ENCODE data around the gene PGAP3.

PGAP3 gene

DNA sequence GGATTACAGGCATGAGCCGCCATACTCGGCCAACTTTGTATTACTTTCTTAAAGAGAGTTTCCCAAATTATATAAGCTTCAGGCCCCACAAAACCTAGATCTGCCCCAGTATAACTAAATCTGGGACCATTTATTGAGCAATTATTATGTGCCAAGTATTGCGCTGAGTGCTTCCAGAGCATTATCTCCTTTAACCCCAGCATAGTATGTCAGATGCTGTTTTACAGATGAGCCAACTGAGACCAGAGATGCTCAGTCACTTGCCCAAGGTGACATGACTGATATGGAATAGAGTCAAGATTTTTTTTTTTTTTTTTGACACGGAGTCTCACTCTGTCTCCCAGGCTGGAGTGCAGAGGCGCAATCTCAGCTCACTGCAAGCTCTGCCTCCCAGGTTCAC is 10.1 kb upstream of the PGAP3 start:
- DNase-seq (ENCODE audit: low spot score), result no peak

DNA sequence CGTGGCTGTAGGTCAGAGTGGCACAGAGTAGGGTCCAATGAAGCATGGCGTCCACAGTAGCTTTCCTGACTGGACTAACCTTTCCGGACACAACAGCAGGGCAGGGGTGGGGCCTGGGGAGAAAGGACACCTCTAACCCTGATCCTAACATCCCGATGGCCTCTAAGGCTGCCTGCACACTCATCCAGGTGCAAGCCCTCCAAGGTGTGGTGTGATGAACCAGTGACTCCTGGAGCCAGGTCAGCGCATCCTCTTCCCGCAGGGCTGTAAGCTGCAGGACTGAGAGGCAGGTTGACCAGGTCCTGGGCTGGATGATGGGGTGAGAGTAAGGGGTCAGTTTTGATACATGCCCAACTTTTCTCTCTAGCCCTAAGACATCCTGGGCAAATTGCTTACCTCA is 8.9 kb upstream of the PGAP3 start:
- DNase-seq (ENCODE audit: low spot score), result no peak

DNA sequence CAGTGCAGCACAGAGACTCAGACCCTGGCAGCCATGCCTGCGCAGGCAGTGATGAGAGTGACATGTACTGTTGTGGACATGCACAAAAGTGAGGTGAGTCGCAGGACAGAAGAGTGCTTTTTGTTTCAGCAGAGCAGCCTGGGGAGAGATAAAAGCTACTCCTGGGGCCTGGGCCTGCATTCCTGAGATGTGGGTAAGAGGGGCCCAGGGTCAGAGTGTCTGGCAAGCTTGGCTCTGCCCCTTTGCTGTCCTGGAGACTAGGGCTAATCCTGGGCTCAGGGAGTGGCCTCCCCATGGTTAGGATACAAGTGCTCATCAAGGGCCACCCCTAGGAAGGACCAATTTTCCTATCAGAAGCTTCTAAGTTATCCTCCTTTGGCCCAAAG is 7.2 kb upstream of the PGAP3 start:
- DNase-seq (ENCODE audit: low spot score), result no peak

DNA sequence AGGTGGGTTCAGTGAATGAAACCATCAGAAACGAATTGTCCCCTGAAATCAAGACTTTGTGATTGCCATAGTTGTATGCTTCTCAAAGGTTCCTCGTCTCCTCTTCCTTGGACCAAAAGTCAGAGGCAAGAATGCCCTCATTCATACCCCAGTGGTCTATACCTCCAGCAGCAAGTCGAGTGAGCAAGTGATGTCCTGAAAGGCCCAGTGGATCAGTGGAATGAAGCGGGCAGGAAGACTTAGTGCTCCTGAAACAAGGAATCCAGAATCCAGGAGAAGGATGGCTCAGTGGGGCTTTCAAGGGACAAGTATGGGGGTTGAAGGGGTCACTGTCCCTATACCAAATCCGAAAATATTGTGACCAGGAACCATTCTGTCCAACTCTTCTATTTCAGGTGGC is 6.7 kb upstream of the PGAP3 start:
- DNase-seq (ENCODE audit: low spot score), result no peak

DNA sequence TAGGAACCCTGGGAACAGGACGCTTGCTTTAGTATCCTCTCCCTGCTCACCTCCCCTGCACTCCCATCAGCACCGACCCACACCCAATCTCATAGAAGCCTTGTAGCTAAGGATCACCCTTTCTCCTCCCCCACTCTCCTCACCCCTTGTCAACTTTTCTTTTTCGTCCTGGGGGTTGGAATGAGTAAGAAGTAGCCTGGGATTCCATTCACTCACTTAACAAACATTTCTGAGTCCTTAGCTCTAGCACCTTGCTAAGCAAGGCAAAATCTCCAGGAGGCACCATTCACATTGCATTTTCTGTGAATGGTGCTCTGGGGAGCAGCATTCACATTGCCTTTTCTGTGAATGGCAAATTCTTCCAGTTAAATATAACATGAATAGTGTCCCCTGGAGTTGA is 1.1 kb upstream of the PGAP3 start:
- no peak for DNase-seq (ENCODE audit: low spot score)

DNA sequence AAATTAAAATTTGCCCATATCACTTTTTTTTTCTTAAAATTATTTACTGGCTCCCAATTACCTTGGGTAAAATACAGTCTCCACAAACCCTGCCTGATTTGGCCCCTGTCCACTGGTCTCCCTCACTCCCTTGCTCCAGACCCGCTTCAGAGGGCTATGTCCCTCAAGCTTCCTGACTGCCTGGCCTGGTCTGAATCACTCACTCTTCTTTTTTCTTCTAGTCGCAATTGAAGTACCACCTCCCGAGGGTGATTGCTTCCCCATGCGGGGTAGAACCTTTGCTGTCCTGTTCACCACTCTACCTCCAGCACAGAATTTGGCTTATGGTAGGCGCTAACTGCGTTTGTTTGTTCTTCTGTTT is 598 bp upstream of the PGAP3 start:
- no peak for DNase-seq (ENCODE audit: low spot score)

DNA sequence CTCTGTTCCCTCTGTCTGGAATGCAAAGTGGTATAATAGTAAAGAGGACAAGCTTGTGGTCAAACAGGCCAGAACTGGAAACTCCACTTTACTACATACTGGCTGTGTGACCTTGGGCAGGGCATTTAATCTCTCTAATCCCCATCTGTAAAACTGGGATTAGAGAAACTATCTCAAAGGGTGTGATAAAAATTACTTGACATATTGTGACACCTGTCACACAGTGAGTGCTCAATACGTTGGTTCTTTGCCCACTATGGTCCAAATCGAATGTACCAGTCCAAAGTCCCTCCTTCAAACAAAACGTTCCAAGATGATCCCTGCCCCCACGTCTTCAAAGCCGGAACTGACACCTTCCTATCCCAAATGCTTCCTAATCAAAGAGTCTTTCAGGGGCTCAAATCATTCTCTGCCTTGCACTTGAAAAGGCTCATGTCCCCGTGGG is 734 bp downstream of the PGAP3 start:
- no peak for DNase-seq (ENCODE audit: low spot score)

DNA sequence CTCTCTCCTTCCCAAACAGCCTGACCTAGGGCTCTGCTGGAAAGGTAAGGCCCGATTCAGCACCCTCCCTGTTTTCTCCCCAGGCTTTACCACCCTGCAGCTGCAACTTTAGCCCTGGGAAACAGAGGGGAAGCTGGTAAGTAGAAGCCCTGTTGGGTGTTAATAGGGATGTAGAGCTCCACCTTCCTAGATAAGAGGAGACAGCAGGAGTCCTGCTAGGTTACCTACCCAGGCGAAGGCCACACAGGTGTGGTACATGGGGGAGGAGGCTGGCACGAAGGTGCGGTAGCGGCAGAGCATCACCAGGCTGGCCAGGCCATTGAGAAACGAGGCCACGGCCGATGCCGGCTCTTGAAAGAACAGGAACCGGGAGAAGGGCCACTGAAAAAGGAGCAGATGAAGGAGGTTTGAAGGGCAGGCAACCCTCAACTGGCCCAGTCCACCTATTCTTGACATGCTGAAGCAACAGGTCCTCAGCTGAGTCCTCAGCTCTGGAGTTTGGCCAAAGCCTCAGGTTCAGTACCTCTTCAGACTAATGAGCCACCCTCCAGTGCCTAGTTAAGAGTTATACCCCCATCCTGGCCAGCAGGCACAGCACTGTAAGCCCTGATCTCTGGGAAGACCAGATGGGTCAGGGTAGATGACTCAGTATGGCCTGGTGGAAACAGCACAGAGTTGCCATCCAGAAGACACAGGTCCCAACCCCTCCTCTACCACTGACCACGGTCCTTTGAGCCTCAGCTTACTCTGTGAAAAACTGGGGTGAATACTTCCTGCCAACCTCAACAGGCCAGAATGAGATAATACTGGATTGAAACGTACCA is 3.3 kb downstream of the PGAP3 start:
- no peak for DNase-seq (ENCODE audit: low spot score)

DNA sequence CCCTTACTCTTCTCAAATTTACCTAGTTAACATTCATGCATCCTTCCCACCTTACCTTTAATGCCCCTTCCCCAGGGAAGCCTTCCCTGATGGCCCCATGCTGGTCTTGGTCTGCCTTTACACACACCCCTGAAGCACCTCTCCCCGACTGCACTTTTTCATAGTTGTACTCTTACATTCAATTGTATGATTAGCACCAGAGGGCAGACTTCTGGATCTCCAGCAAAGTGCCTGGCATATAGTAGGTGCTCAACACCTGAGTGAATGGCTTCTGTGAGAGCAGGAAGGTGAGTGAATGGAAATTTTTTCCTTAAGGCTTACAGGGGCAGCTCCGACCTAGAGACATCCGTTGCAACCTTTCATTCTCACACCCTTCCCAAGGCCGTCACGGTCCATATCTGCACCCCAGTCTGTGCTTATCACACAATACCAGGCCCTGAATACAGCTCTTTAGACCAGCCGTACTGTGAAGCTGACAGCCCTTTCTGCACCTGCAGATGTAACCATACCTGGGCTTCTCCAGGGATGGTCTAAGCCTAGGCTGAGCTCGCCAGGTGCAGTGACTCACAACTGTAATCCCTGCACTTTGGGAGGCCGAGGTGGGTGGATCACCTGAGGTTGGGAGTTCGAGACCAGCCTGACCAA is 4.4 kb downstream of the PGAP3 start:
- DNase-seq (ENCODE audit: low spot score), result no peak

DNA sequence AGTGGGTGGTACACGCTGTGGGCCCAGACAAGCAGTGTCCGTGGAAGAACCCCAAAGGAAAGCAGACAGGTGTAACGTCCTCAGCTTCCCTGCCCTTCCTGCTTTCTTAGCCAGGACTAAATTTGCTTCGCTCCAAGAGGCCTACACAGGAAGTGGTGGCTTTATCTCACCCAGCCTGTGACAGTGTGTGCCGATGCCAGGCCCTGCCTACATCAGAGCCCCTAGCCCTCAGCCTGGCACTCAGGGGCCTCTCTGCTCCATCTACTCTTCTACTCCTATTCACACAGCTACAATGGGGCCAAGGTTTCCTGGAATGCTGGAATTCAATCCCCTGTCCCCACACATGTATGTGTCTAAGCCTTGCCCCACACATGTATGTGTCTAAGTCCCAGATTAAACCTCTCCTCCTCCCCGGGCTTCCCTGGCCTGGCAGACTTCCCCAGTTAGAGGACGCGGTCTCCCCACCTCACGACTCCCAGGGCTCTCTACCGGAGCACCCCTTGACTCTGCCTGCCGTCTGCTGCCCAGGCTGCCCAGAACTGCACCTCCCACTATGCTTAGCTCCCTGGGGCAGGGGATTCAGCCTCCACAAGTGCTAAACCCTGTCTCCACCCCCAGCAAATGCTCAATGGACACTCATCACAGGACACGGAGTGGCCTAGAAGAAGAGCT is 8.2 kb downstream of the PGAP3 start:
- no peak for DNase-seq (ENCODE audit: low spot score)

DNA sequence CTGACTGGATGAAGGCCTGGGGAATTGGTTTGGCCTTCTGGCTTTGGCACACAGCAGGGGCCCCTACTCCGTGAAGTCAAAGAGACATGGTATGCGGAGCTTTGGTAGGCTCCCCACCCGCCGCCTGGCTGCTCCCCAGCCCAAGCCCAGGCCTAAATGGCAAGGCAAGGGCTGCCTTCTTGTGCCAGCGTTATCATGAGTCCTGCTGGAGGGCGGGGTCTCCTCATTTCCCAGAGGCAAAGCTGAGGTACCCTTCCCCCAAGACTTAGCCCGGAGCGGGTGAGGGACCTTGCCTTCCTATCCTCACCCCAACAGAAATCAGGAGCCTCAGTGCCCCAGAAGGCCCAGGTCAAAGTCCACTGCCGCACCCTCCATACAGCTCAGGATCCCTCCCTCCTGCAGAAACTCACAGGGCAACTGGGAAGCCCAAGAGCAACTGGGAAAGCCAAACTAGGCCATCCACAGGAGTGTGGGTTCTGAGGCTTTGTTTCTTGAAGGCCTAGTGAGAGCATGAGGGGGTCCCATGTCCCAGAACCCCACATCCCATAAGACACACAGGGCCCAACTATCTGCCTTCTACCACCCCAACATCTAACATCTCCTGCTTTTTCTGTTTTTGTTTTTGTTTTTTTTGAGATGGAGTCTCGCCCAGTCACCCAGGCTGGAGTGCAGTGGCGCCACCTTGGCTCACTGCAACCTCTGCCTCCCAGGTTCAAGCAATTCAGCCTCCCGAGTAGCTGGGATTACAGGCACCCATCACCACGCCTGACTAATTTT is 9.3 kb downstream of the PGAP3 start:
- no peak for DNase-seq (ENCODE audit: low spot score)

DNA sequence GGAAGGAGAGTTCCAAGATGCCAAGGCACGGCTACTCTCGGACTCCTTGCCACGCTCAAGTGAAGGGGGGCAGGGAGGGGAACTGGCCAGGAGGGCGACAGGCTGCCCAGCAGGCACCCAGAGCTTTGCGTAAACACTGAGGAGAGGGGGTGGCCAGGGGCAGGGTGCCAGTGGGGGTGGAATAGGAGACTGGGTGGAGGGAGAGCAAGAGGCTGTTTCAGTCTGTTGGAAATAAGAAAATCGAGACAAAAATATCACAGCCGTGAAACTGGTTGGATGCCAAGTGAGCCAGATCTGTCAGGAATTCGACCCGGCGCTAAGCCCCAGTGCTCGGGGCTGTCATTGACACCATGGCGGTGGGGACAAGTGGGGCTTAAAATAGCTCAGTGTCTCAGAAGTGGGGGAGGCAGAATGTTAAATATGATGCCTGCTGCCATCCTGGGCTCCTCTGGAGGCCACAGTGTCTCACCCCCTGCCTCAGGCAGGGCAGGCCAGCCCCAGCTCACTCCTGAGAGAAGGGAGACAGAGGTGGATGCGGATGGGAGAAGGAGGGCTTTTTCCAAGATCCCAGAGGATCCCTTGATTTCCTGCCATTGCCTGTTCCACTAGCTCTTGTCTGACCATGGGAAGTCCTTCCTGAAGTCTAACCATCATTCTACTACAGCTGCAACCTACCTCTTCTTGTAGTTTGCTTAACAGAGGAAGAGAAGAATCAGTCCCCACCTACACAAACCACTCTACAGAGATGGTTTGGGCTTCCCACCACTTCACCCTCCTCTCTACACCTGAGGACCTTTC is 10.1 kb downstream of the PGAP3 start:
- no peak for DNase-seq (ENCODE audit: low spot score)

DNA sequence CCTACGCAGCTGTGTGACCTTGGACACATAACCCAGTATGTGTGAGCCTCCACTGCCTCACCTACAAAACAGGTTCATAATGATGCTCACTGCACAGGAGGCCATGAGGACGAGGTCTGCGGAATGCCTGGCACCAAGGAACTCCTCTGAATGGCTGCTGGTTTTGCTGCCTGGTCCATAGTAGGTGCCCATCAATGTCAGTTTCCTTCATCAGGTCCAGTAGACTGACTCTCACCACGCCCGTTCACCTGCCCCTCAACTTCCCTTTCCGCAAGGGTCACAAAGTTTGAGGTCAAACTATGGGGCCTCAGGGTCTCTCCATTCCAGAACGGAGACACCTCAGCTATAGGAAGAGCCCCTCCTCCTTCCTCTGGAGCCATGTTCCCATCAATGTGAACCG is 10.8 kb downstream of the PGAP3 start:
- DNase-seq (ENCODE audit: low spot score), result no peak

DNA sequence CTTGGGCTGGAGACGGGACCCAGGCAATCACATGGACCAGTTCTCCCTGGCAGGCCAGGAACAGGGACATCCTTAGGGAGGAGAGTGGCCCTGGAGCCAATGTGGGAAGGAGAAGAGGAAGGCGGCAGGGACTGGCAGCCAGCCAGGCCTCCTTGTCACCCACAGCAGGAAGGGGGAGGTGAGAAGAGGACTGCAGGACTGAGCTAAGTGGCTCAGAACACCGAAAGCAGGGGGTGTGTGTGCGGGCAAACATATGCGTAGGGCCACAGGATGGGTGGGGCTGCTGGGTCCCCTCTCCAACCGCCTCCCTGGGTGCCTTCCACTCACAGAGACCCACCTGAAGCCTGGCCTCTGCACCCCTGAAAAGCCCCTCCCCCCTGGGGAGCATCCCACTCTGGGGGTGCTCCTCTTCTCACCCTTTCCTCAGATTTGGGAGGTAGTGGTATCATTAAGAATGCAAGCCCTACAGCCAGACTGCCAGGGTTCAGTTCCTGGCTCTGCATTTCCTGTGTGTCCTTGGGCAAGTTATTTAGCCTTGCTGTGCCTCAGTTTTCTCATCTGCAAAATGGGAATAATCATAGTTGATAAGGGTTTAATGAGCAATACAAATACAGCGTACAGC is 11.5 kb downstream of the PGAP3 start:
- peak; percentile 43 for DNase-seq (ENCODE audit: low spot score)

DNA sequence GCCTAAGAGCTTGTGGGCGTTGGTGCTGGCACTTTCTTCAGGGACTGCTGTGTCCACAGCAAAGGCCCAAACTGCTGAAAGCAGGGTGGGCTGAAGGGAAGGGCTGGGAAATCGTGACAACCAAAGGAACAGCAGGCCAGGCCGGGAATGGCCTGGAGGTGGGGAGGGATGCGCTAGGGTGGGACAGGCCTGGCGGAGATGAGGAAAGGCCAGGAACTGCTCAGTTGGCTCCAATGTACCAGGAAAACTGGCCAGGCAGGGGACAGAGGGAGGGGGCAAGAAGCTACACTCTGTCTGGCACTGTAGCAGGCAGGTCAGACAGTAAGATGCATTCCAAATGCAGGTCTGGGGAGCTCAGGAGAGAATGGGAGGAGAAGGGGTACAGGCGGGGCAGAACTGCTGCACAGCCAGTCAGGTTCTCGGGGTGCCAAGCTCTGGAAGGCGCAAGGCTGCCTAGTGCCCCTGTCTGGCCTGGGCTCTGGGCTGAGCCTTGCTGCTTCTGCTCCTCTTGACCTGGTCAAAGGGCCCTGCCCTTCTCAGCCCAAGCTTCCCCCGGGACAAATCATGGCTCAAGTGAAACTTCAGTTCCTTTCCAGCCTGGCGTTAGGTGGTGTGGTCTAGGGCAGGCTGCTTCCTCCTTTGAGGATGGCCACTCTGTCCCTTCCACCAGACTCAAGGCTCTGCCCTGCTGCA is 12.3 kb downstream of the PGAP3 start:
- DNase-seq (ENCODE audit: low spot score), result no peak

DNA sequence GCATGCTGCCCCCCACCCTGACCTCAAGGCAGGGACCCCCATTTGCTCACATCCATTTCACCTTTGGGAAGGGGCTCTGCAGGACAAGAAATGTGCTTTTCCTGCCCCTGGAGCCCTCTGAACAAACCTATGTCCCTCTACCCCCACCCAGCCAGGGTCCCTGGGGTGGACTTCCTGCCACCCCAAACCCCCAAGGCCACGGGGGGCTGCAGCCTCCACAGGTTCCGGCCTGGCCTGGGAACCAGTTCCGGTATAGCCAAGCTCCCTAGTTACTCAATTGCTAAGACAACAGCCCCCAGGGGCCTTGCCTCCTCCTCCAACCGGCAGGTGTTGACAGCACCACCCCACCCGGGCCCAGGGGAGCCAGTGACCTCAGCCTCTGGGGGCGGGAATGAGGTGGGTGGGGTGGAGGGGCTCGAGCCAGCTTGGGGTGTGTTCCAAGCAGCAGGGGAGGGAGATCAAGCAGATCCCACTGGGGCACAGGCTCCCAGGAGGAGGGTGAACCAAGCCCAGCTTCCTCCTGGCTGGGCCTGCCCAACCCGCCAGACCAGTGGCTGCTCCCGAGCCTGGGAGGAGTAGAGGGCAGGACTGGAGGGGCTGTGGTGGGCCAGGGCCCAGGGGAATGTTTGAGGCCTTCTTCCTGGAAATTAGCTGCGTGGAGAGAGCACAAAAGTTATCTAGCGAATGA is 13.0 kb downstream of the PGAP3 start:
- peak; percentile 71 for DNase-seq (ENCODE audit: low spot score)

DNA sequence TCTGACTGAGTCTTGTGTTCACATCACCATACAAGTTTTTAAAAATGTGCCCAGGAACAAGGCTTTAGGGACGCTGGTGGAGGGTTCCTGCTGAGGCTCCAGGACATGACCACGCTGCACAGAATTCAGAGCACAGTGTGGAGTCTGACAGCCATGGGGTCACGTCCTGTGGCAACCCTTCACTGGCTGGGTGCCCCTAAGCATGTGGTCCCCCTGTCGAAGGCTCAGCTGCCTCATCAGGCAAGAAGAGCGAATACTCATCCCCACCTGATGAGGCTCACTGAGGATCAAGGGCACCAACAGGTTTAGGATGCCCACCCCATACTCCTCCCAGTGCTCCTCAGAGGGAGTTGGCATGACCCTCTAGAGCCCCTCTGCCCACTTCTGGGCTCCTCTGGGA is 13.7 kb downstream of the PGAP3 start:
- DNase-seq (ENCODE audit: low spot score), result no peak

DNA sequence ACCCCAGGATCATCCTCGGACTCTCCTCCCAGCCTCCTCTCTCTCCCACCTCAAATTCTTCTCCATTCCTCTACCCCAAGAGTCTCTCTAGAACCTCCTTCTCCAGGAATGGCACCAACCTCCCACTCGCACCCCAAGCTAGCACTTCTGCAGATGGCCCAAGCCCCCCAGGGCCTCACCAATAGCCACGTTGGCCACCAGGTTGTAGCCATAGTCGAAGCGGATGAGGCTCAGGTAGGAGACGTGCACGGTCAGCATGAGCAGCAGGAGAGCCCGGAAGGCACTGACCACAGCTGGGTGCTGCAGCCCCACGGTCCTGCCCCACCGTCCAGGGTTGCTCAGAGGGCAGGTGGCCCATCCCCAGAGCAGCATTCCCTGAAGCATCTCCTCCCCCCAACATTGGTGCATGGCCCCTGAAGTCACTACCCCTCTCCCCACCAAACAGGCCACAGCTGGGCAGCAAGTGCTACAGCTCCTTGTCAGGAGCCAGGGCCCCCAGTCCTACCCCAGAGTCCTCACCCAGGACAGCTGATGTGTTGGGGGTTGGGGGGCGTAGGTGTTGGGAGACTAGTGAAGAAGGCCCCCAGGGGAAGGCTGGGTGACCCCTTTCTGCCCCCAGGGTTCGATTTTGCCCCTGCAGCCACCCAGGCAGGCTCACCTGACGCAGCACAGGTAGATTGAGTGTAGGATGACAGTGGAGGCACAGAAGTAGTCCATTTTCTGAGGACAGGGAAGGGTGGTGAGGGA is 14.3 kb downstream of the PGAP3 start:
- DNase-seq (ENCODE audit: low spot score), result no peak
